Hematopoietic multipotent progenitor cell treated with erythropoietin and hydrocortisone succinate and interleukin-3 and kit ligand, for 17 days (in vitro differentiated cells): ENCODE measurements around the gene PCBP4.
"Not testable (repeated sequence)": the region's sequence is repeated elsewhere in the genome, so short reads cannot be mapped to it uniquely, and the experiment has no call there.

Experiments used
- DNase-seq: peaks from one replicate; pipeline ENCODE4 v3.0.0-alpha.2; 2015; ENCODE audit warnings: low spot score

PCBP4 gene

GRCh38 chr3:51993657-51994056 is 26.4 kb upstream of the PCBP4 start:
- DNase-seq = not testable (repeated sequence)

DNA sequence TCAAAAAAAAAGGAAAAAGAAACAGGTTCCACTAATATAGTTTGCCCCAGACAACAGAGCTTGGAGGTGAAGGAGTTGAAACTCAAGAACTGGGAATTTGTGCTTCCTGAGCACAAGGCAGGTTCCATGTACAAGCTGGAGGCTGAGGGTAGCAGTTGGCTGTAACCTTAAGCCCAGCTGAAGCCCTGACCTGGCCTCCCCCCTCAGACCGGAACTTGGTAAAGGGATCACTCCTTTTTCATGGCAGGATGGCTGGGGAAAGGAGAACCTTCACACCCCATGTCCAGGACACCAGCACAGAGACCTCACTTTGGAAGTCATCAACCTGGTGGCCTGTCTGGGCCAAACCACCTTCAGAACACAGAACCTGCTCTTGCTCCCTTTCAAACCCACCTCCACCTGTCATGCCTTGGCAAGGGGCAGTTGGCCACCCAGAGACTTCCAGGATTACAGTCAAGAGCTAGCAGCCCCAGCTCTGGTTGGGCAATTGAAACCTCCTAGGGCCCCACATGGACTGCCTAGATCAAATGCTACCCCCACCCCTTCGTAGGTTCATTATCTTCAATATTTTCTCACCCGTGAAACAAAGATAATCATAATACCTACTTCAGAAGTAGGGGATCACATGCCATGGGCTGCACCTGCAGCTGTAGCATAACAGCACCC is 24.9 kb upstream of the PCBP4 start:
- DNase-seq = no peak

- DNase-seq = not testable (repeated sequence)
These were observed 23.3 kb upstream of the PCBP4 start for GRCh38 chr3:51990501-51990971.

- no peak for DNase-seq
These were observed 21.3 kb upstream of the PCBP4 start for GRCh38 chr3:51988286-51989146.

- DNase-seq = no peak
These were observed 20.3 kb upstream of the PCBP4 start for GRCh38 chr3:51987568-51987967.

DNA sequence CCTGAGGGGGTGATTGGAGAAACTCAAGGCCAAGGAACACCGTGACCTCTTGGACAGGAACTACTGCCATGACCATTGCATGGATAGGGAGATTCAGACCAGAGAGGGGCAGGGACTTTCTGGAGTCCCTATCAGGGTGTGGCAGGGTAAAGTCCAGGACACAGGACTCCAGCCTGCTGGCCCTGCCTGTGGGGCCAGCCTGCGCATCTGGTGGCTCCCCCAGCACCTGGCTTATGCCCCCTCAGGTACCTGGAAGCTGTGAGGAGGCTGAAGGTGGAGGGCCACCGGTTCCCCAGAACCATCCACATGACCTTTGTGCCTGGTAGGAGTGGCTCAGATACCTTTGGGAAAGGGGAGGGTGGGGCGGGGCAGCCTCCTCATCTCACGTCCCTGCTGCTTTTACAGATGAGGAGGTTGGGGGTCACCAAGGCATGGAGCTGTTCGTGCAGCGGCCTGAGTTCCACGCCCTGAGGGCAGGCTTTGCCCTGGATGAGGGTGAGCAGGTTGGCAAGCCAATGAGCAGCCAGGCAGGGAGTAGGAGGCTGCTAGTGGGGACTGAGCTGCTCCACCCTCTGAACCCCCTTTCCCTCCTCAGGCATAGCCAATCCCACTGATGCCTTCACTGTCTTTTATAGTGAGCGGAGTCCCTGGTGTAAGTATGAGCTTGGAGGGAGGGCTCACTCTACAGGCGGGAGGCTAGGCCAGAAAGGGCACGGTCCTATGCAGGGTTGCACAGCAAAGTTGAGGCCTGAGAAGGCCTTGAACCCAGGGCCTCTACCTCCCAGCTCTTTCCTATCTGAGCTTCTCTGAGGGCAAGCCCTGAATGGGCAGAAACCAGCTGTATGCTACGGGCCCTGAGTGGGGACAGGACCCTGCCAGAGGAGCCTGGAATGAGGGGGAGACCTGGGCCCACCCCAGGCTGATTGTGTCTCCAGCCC is 19.0 kb upstream of the PCBP4 start:
- no peak for DNase-seq

DNA sequence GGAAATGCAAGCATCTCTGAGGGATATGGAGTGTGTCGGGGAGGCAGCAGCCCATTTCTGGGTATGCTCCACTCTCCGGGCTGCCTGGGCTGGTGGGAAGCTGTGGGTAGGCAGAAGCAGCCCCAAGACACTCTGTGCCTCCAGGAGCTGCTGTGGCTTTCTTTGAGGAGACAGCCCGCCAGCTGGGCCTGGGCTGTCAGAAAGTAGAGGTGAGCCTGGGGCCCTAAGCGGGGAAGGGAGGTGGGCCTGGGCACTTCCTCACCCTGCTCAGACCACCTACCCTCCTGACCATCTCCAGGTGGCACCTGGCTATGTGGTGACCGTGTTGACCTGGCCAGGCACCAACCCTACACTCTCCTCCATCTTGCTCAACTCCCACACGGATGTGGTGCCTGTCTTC is 17.8 kb upstream of the PCBP4 start:
- no peak for DNase-seq

DNA sequence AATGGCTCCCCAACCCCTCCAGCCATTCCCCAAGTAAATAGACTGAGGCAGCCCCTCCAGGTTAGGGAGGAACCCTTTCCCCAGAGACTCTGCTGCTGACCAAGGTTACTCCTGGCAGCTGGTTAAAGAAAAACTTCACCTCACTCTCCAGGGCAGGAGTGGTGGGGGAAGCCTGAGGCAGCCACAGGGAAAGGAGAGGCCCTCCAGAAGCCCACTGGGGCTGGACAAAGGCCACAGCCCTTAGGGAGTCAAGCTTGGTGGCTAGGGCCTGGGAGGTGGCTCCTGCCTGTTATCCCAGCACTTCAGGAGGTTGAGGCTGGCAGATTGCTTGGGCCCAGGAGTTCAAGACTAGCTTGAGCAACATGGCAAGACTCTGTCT is 17.0 kb upstream of the PCBP4 start:
- DNase-seq = no peak

DNA sequence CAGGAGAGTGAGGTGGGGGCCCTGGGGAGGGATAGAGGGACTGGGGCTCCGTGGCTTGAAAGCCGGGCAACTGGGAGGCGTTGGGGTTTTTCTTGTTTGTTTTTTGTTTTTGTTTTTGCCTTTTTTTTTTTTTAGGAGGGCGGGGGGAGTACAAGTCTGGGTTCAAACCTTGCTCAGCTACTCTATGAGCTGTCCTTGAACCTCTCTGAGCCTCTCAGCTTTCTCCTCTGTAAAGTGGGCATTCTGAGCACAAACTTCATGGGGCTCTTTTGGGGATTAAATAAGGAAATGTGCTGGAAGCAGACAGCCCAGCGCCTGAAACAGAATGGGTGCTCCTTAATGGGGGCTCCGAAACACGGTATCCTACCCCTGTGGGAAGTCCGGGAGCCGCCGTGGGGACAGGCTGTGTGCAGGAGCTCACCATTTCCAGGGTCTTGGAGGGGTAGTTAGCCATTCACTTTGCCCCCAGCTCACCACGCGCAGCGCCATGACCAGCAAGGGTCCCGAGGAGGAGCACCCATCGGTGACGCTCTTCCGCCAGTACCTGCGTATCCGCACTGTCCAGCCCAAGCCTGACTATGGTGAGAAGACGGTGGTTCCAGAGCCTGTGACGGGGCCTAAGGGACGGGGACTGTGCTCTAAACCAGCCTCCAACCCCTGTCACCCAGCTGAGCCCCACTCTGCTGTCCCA is 16.5 kb upstream of the PCBP4 start:
- DNase-seq = no peak

DNA sequence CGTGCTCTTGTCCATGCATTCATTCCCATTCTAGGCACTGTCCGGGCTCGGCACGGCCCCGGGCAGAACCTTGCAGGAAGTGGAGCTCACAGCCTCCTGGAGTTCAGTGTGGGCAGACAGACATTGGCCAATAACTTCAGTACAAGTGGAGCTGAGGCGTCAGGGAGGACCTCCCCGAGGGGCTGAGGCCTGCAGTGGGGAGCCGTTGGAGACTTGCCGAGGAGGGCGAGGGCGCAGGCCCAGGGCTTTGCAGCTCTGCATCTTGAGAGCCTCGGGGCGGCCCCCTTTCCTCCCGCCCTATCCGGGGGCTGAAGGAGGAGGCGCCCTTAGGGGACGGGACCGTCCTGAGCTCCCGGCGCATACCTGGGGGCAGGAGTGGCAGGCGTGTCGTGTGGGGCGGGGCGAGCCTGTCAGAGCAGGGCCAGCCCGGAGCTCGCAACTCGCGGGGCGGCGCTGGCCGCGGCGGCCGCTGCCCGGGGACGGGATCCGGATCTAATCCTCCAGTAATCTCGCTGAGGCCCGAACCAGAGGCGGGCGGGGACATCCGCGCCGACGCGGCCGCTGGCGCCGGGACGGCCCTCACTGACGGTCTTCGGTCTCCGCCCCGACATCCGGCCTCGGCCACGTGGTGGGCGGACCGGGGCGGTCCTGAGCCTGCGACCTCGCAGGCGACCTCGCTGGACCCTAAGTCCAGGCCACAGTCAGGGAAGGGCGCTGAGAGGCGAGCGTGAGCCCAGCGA is 15.8 kb upstream of the PCBP4 start, which contains the start of gene ACY1:
Gene ACY1, plus strand, starts transcription at position 698 of the 740 bp plus-strand sequence. CDS start 530 bp downstream, outside the sequence.
- peak; percentile 64 for DNase-seq

- peak; percentile 24 for DNase-seq
These were observed 15.1 kb upstream of the PCBP4 start for GRCh38 chr3:51982352-51982837.

- no peak for DNase-seq
These were observed 13.0 kb upstream of the PCBP4 start for GRCh38 chr3:51980253-51980652.

GRCh38 chr3:51978143-51978502 is 10.9 kb upstream of the PCBP4 start:
- DNase-seq = no peak

DNA sequence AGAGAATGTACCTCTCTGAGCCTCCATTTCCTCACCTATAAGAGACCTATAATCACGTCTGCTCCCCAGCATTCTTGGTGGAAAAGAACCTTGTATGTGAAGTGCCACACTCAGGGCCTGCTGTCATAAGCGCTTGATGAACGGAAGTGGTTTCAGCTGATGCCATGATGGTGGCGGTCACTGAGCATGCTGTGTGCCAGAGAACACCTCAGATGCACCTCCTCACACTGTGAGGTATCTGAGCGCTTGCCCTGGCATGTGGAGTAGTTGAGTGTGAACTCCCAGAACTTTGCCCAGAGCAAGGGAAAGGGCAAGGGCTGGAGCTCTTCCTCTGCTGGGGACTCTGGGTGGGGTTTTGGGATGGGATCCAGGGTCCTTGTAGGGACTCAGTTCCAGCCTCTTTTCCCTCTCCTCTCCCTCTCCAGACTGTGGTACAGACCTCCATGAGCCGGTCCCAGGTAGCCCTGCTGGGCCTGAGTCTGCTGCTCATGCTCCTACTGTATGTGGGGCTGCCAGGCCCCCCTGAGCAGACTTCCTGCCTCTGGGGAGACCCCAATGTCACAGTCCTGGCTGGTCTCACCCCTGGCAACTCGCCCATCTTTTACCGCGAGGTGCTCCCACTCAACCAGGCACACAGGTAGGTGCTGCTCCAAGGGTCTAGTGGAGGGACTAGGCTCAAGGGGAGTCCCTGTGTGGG is 10.3 kb upstream of the PCBP4 start:
- DNase-seq = no peak

GRCh38 chr3:51975852-51976549 is 8.7 kb upstream of the PCBP4 start:
- peak; percentile 19 for DNase-seq

DNA sequence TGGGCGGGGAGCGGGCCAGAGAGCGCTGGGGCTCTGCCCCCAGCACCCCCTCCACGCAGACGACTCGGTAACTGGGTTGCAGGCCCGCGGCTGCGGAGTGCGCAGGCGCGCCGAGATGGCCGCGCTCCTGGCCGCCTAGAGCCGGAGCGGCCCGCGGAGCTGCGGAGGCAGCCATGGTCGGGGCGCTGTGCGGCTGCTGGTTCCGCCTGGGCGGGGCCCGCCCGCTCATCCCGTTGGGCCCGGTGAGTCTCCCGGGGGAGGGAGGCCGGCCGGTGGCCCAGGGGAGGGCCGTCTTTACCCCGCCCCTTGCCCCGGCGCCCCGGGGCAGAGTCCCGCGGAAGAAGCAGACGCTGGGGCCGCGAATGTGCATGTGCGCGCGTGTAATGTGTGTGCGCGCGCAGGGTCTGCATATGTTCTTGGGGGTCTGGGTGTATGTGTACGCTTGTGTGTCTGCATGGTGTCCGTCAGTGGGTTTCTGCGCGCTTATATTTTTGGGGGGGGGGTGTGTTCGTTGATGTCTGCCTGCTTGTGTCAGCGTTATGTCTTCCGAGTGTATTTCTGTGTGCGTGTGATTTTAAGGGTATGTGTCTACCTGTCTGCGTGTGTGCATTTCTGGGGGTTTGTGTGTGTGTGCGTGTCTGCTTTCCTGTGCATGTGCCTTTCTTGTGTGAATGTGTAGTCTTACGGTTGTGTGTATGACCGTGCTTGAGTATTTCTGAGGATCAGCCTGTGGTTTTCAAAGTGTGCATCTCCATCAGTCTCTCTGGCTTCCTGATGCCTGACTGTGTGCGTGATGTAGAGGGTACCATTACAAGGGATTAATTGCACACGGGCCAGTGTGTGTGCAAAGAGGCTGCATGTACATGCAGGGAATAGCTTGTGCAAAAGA is 8.0 kb upstream of the PCBP4 start, which contains the start of gene ABHD14A:
Gene ABHD14A, plus strand, starts transcription at position 102 of the 889 bp plus-strand sequence. Its CDS starts 72 bp downstream, at position 174.
- peak; percentile 69 for DNase-seq

DNA sequence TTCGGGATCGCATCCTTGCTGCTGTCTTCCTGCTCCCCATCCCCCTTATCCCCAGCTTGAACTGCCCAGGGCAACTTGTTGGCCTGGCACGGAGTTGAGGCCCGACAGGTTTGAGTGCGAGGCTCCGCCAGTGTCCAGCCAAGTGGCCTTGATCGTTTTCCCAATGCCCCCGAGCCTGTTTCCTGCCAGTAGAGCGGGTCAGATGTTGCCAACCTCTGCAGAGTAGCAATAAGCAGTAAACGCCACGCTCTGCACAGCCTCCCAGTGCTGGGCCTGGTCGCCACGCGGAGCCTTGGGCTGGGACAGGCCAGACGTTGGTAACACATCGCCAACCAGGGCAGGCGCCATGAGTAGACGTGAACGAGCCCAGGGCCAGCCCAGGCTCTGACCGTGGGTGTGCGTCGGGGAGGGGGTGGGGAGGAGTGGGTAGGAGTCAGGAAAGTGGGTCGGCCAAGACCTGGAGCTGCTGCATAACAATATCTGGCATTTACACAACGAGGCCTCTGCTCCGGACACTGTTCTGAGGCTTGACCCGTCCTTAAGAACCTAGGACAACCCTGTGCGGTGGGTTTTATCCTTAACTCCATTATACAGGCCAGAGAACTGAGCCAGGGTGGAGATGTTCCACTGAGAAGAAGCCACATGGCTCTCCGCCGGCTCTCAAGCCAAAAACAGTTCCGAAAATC is 7.2 kb upstream of the PCBP4 start:
- no peak for DNase-seq

- DNase-seq = no peak
These were observed 4.1 kb upstream of the PCBP4 start for GRCh38 chr3:51971350-51971749.
